Mesenchymal stem cell (in vitro differentiated cells and primary cell): ENCODE results near the gene DENND5B.
"Not testable (repeated sequence)": the region's sequence is repeated elsewhere in the genome, so short reads cannot be mapped to it uniquely, and the experiment has no call there.

Experiments used
- DNase-seq: peaks from one replicate; pipeline ENCODE4 v3.0.0-alpha.2; 2013
- H2AFZ ChIP-seq: one replicate; pipeline ENCODE4 v1.6.1; 2013; ENCODE audit warnings: low read depth, mild to moderate bottlenecking, control low read depth, inconsistent platforms, low read length, moderate library complexity
- H2AK5ac ChIP-seq: 2 replicates; pipeline ENCODE4 v1.6.1; 2013; ENCODE audit warnings: low read length, moderate library complexity, mild to moderate bottlenecking, inconsistent platforms; ENCODE audit not compliant: severe bottlenecking
- H2BK120ac ChIP-seq: one replicate; pipeline ENCODE4 v1.6.1; 2013; ENCODE audit warnings: low read depth, mild to moderate bottlenecking, inconsistent platforms, low read length, moderate library complexity
- H2BK12ac ChIP-seq, 2 experiments: one replicate each; pipeline ENCODE4 v1.6.1; 2013; ENCODE audit warnings: inconsistent platforms in 2 of 2, low read length in 2 of 2, mild to moderate bottlenecking in 2 of 2, moderate library complexity in 2 of 2, control low read depth in 1 of 2
- H2BK15ac ChIP-seq: one replicate; pipeline ENCODE4 v1.6.1; 2013; ENCODE audit warnings: mild to moderate bottlenecking, low read depth, inconsistent platforms; ENCODE audit not compliant: poor library complexity, severe bottlenecking
- H2BK5ac ChIP-seq: 2 replicates; pipeline ENCODE4 v1.6.1; 2013; ENCODE audit warnings: low read depth, mild to moderate bottlenecking, low read length, control low read depth, inconsistent platforms; ENCODE audit not compliant: poor library complexity, severe bottlenecking
- H3K14ac ChIP-seq, 2 experiments: one replicate each; pipeline ENCODE4 v1.6.1; 2013; ENCODE audit warnings: inconsistent platforms in 2 of 2, low read length in 2 of 2, control low read depth in 1 of 2, mild to moderate bottlenecking in 1 of 2, moderate library complexity in 1 of 2
- H3K18ac ChIP-seq, 2 experiments: one replicate each; pipeline ENCODE4 v1.6.1; 2013; ENCODE audit warnings: inconsistent platforms in 2 of 2, low read length in 2 of 2, control low read depth in 1 of 2, low read depth in 1 of 2, mild to moderate bottlenecking in 1 of 2
- H3K23ac ChIP-seq, 2 experiments: one replicate each; pipeline ENCODE4 v1.6.1; 2013; ENCODE audit warnings: inconsistent platforms in 2 of 2, low read length in 2 of 2, mild to moderate bottlenecking in 2 of 2, moderate library complexity in 2 of 2, control low read depth in 1 of 2
- H3K27ac ChIP-seq: 2 replicates; pipeline ENCODE4 v1.5.1; 2013; ENCODE audit warnings: mild to moderate bottlenecking, moderate library complexity, low read length, control low read depth, inconsistent platforms; ENCODE audit not compliant: poor library complexity, severe bottlenecking
- H3K27me3 ChIP-seq, 2 experiments: 2 replicates each; pipeline versions ENCODE4 v1.6.1 to v1.7.0; 2013; ENCODE audit warnings: low read length in 2 of 2, mild to moderate bottlenecking in 2 of 2, moderate library complexity in 2 of 2, control low read depth in 1 of 2, inconsistent platforms in 1 of 2; ENCODE audit not compliant: control insufficient read depth in 1 of 2, insufficient read depth in 1 of 2
- H3K36me3 ChIP-seq, 2 experiments: 2 replicates each; pipeline versions ENCODE4 v1.6.1 to v1.7.0; 2013; ENCODE audit warnings: low read length in 2 of 2, control low read depth in 1 of 2, inconsistent platforms in 1 of 2, low read depth in 1 of 2, mild to moderate bottlenecking in 1 of 2; ENCODE audit not compliant: insufficient read depth in 2 of 2, control insufficient read depth in 1 of 2
- H3K4ac ChIP-seq, 2 experiments: one replicate each; pipeline ENCODE4 v1.6.1; 2013; ENCODE audit warnings: inconsistent platforms in 2 of 2, low read length in 2 of 2, mild to moderate bottlenecking in 2 of 2, moderate library complexity in 2 of 2, control low read depth in 1 of 2, low read depth in 1 of 2
- H3K4me1 ChIP-seq: 2 replicates; pipeline ENCODE4 v1.6.1; 2013; ENCODE audit warnings: low read depth, low read length, control low read depth; ENCODE audit not compliant: control insufficient read depth, insufficient read depth
- H3K4me2 ChIP-seq: 2 replicates; pipeline ENCODE4 v1.6.1; 2013; ENCODE audit warnings: low read length, mild to moderate bottlenecking, inconsistent platforms; ENCODE audit not compliant: poor library complexity, severe bottlenecking
- H3K4me3 ChIP-seq, 2 experiments: 2 replicates each; pipeline versions ENCODE4 v1.5.1 to v1.7.0; 2013; ENCODE audit warnings: low read length in 2 of 2, mild to moderate bottlenecking in 2 of 2, control low read depth in 1 of 2, low read depth in 1 of 2; ENCODE audit not compliant: insufficient read depth in 1 of 2
- H3K79me1 ChIP-seq: replicated peaks from 2 replicates; pipeline ENCODE4 v1.6.1; 2013; ENCODE audit warnings: mild to moderate bottlenecking, control low read depth, low read length, inconsistent platforms; ENCODE audit not compliant: poor library complexity, severe bottlenecking
- H3K9ac ChIP-seq: 2 replicates; pipeline ENCODE4 v1.7.0; 2013; ENCODE audit warnings: mild to moderate bottlenecking, low read length, moderate library complexity
- H3K9me3 ChIP-seq: 2 replicates; pipeline ENCODE4 v1.7.0; 2013; ENCODE audit warnings: mild to moderate bottlenecking, low read length; ENCODE audit not compliant: control insufficient read depth
- H4K8ac ChIP-seq: one replicate; pipeline ENCODE4 v1.6.1; 2013; ENCODE audit warnings: inconsistent platforms, mild to moderate bottlenecking, low read length, moderate library complexity
- H4K91ac ChIP-seq: one replicate; pipeline ENCODE4 v1.6.1; 2013; ENCODE audit warnings: mild to moderate bottlenecking, low read length, inconsistent platforms
- WGBS: methylation state at CpG from one replicate; pipeline ENCODE4 v1.1.7; 2013; ENCODE audit warnings: mixed read lengths; 5-methylcytosine and 5-hydroxymethylcytosine counted together

DENND5B gene

GRCh38 chr12:31612819-31613218 lies 21.9 kb upstream of the DENND5B start:
- no peaks in the 10 kb centered on the region for H3K36me3 ChIP-seq

GRCh38 chr12:31608299-31608698 lies 17.4 kb upstream of the DENND5B start:
- H3K9ac ChIP-seq, H2BK5ac ChIP-seq, H2AFZ ChIP-seq, H3K23ac ChIP-seq, H3K27me3 ChIP-seq, H4K91ac ChIP-seq, H2AK5ac ChIP-seq, H2BK120ac ChIP-seq, H4K8ac ChIP-seq, H3K4me2 ChIP-seq, H2BK12ac ChIP-seq, H3K14ac ChIP-seq, H3K4me1 ChIP-seq, H3K4me3 ChIP-seq, H2BK15ac ChIP-seq, H3K27ac ChIP-seq, DNase-seq, H3K36me3 ChIP-seq, H3K4ac ChIP-seq, H3K79me1 ChIP-seq, H3K18ac ChIP-seq: not testable (repeated sequence)
- H3K9me3 ChIP-seq = peaks cover 29% of the 10 kb centered on the region
- WGBS = no CpG with 5 or more reads among the region's 2 CpGs

More at GRCh38 chr12:31612819-31613218, 21.9 kb upstream of the DENND5B start:
- Histone ChIP-seq H2AK5ac (no peak overlapping the region), H2BK120ac (no peak overlapping the region), H3K14ac (no peak overlapping the region), H4K91ac (no peak overlapping the region), H2BK12ac (no peak overlapping the region), H3K4me2 (no peak overlapping the region), H3K23ac (no peak overlapping the region), H3K4me3 (no peak overlapping the region), H2AFZ (no peak overlapping the region), H3K27ac (no peak overlapping the region), H2BK15ac (no peak overlapping the region), H3K9me3 (peaks cover 18% of the 10 kb centered on the region), H3K9ac (no peak overlapping the region), H3K4ac (no peak overlapping the region), H3K18ac (no peak overlapping the region), H3K79me1 (no peaks in the 10 kb centered on the region), H3K4me1 (no peaks in the 10 kb centered on the region), H4K8ac (no peak overlapping the region), H2BK5ac (no peak overlapping the region), H3K27me3 (no peaks in the 10 kb centered on the region)
- WGBS = 93% methylated on average over 2 of the region's 2 CpGs
- DNase-seq = no peak

GRCh38 chr12:31605531-31605930 lies 14.6 kb upstream of the DENND5B start:
- Histone ChIP-seq H3K27ac (no peak overlapping the region), H3K4me3 (no peak overlapping the region), H3K4me2 (no peak overlapping the region), H2AK5ac (no peak overlapping the region), H4K91ac (no peak overlapping the region), H2BK120ac (no peak overlapping the region), H3K36me3 (peaks cover 0 to 3% of the 10 kb centered on the region in 2 experiments), H2BK12ac (no peak overlapping the region), H3K79me1 (no peaks in the 10 kb centered on the region), H3K4me1 (no peaks in the 10 kb centered on the region), H3K14ac (no peak overlapping the region), H2BK5ac (no peak overlapping the region), H3K9ac (no peak overlapping the region), H3K18ac (no peak overlapping the region), H2AFZ (no peak overlapping the region), H3K23ac (no peak overlapping the region), H2BK15ac (no peak overlapping the region), H3K27me3 (no peaks in the 10 kb centered on the region), H3K4ac (no peak overlapping the region), H4K8ac (no peak overlapping the region), H3K9me3 (peaks cover 29% of the 10 kb centered on the region)
- DNase-seq = no peak
- no CpG with 5 or more reads among the region's 2 CpGs for WGBS

GRCh38 chr12:31603546-31604009 lies 12.6 kb upstream of the DENND5B start:
- Histone ChIP-seq H3K79me1 (no peaks in the 10 kb centered on the region), H2AFZ (no peak overlapping the region), H3K36me3 (peaks cover 0 to 3% of the 10 kb centered on the region in 2 experiments), H3K4me1 (no peaks in the 10 kb centered on the region), H2BK5ac (no peak overlapping the region), H3K9me3 (peaks cover 16% of the 10 kb centered on the region), H3K27ac (no peak overlapping the region), H4K8ac (no peak overlapping the region), H3K4me2 (no peak overlapping the region), H4K91ac (no peak overlapping the region), H3K18ac (no peak overlapping the region), H3K4ac (no peak overlapping the region), H3K27me3 (no peaks in the 10 kb centered on the region), H2BK12ac (no peak overlapping the region), H3K14ac (no peak overlapping the region), H3K4me3 (no peak overlapping the region), H2BK120ac (no peak overlapping the region), H3K9ac (no peak overlapping the region), H2BK15ac (no peak overlapping the region), H3K23ac (no peak overlapping the region), H2AK5ac (no peak overlapping the region)
- DNase-seq = no peak
- WGBS = 97% methylated on average over 1 of the region's 3 CpGs
